Right lobe of liver (tissue), 4 donors: Measurements from ENCODE around the gene MGAT3.

Source experiments
- POLR2A ChIP-seq: fragments of 450-650 bp; IDR thresholded peaks from one replicate; pipeline ENCODE4 v1.6.1; 2017; ENCODE audit warnings: antibody characterized with exemption, mild to moderate bottlenecking
- TF ChIP-seq, protein P1 (sequence below), 4 donors: fragments of 200-600 bp in 3 of 4; fragments of 450-650 bp in 1 of 4; IDR thresholded peaks; one replicate each; pipeline versions ENCODE4 v1.5.1 to v1.8.0; 2016 to 2022; ENCODE audit warnings: antibody characterized with exemption in 4 of 4, mild to moderate bottlenecking in 2 of 4
- donor health status: DM: no; HTN: no; CAD: no.
- donor health status: DM: no; HTN: no; CAD: no.
- donor health status: DM: no; HTN: yes; CAD: no.

DNA sequence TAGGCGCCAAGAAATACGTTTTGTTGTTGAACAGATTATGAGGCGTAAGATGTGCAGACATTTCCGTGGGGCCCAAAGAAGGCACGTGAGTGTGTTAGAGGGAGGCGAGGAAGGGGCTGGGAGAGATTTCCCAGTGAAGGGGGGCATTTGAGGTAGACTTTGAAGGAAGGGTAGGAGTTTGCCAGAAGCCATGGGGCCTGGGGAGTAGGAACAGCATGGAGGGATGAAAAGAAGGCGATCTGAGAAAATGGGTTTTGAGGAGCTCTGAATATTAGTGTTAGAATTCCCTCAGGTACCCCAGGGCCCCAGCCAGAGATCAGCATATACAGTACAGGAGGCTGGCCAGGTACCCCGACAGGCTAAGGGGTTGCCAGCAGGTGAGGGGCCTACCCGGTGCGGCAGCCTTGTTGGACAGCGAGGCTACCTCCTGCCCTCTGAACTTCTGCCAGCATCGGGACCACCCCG, 44.9 kb downstream of the MGAT3 start:
- TF ChIP-seq POLR2A = no peak
- TF ChIP-seq, protein P1, sequence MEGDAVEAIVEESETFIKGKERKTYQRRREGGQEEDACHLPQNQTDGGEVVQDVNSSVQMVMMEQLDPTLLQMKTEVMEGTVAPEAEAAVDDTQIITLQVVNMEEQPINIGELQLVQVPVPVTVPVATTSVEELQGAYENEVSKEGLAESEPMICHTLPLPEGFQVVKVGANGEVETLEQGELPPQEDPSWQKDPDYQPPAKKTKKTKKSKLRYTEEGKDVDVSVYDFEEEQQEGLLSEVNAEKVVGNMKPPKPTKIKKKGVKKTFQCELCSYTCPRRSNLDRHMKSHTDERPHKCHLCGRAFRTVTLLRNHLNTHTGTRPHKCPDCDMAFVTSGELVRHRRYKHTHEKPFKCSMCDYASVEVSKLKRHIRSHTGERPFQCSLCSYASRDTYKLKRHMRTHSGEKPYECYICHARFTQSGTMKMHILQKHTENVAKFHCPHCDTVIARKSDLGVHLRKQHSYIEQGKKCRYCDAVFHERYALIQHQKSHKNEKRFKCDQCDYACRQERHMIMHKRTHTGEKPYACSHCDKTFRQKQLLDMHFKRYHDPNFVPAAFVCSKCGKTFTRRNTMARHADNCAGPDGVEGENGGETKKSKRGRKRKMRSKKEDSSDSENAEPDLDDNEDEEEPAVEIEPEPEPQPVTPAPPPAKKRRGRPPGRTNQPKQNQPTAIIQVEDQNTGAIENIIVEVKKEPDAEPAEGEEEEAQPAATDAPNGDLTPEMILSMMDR (IDR thresholded peaks at IDR 0.05) = no peak
